ENCODE data around the gene TH. TPM values are rescaled to one million over a fixed set of nuclear protein-coding genes. Genes with fewer than 3 reads are reported as not detected.
A peak's percentile ranks its signal among the peaks of the same experiment; 100 is the strongest.

TH gene
- total RNA-seq, 1 donor from 2014 or later: not detected

- H3K27ac ChIP-seq: no peak overlapping the region
- H3K36me3 ChIP-seq: no peaks in the 10 kb centered on the region
- DNase-seq (no peak), ATAC-seq (no peak)
- TF ChIP-seq CTCF (IDR thresholded peaks at IDR 0.05): no peak
- intact Hi-C loops (cut with DNase I): no loop called here
- H3K27me3 ChIP-seq: peaks cover 4% of the 10 kb centered on the region
- no peaks in the 10 kb centered on the region for H3K9me3 ChIP-seq
- H3K4me3 ChIP-seq: no peak overlapping the region
- H3K4me1 ChIP-seq: no peaks in the 10 kb centered on the region
These were observed 56.3 kb downstream of the TH start for GRCh38 chr11:2115308-2115707.

DNA sequence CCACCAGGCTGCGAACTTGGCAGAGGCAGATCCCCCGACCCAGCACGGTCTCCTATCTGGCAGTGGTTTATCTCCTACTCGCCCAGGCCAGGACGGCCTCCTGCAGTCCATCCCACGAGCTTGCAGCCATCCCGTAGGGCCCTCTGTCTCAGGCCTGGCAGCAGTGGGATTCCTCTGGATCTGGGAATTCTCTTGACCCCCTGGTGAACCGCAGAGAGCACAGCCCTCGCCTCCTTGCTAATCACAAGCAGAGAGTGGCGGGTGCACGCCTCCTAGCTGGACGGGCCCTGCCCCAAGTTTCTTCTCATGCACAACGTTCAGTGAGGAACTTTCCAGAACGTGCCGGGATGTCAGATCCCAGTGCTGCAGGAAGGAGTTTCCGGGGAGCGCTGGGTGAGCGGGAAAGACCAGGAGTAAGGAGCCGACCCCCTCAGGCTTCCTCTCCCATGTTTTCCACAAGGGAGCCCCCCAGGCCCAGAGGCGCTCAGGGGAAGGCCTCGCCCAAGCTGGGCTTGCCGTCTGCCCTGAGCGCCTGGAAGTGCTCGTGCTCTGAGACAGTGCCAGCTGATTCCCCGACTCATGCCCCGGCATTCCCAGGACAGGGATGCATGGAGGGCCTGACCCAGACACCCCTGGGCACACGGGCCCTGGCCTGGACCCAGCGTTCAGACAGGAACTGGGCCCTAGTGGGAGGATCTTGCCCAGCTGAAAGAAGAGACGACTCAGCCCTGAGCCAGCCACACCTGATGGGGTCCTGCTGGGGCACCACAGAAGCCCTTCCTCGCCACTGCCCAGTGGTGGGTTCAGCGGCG is 57.0 kb downstream of the TH start:
- no peaks in the 10 kb centered on the region for H3K36me3 ChIP-seq
- TF ChIP-seq CTCF (IDR thresholded peaks at IDR 0.05): no peak
- H3K27ac ChIP-seq: no peak overlapping the region
- intact Hi-C loops (cut with DNase I): no loop called here
- H3K4me1 ChIP-seq: peaks cover 3% of the 10 kb centered on the region
- H3K4me3 ChIP-seq: no peak overlapping the region
- H3K9me3 ChIP-seq: no peaks in the 10 kb centered on the region
- peak; percentile 28 for ATAC-seq
- H3K27me3 ChIP-seq: no peaks in the 10 kb centered on the region
- no peak for DNase-seq

Small RNA genes within 50 kb of the gene (microRNA-seq; reads per million reads assigned to microRNA genes)
- gene MIR4686 (ENCODE audit: borderline microRNAs expressed) (not detected), gene MIR483 (ENCODE audit: borderline microRNAs expressed) (4.6 reads per million, percentile 27 among the genes with 10 or more reads in this experiment)

Other genes starting within 250 kb of the TH start
- 58.6 TPM for gene MRPL23, start 224.5 kb downstream of the TH start, total RNA-seq
- 55.8 TPM for gene H19, start 174.0 kb downstream of the TH start, total RNA-seq
- gene IGF2, start 32.4 kb downstream of the TH start, total RNA-seq: 8.8 TPM
- not detected for gene INS, start 10.6 kb downstream of the TH start, total RNA-seq
- gene ASCL2, start 98.8 kb upstream of the TH start, total RNA-seq: 2.2 TPM
- 6.5 TPM for gene C11orf21, start 130.1 kb upstream of the TH start, total RNA-seq
- gene TSPAN32, start 130.2 kb upstream of the TH start, total RNA-seq: 12.2 TPM
- 801 TPM for gene CD81, start 205.5 kb upstream of the TH start, total RNA-seq
- gene TSSC4, start 228.9 kb upstream of the TH start, total RNA-seq: 40.6 TPM

Measured in upper lobe of right lung (tissue), 1 donor.